Panc1 (cell line): ENCODE data around the gene ATG10. TPM values are rescaled to one million over a fixed set of nuclear protein-coding genes. Genes with fewer than 3 reads are reported as not detected.

Source experiments
- ATAC-seq: fragments of 200-7000 bp; cut with Tn5 transposase; 2 replicates; pipeline ENCODE4 v1.9.1; 2020; ENCODE audit warnings: mild to moderate bottlenecking, moderate library complexity
- BruUV-seq: library from RNA; stranded (reverse); fragments of 400-500 nt; replicated peaks from 2 replicates; lab custom pipeline; 2021; lab: Mats Ljungman, UMichigan
- CTCF ChIA-PET: fragments of 300-600 bp; sonication (Branson Sonifier 250); formaldehyde crosslinking; loops from one replicate; lab custom pipeline; 2022; ENCODE audit warnings: antibody characterized with exemption; lab: Charles Lee
- POLR2A ChIA-PET: fragments of 300-600 bp; sonication (Branson Sonifier 250); formaldehyde crosslinking; loops from one replicate; lab custom pipeline; 2022; ENCODE audit warnings: antibody characterized with exemption; lab: Charles Lee
- DNase-seq: peaks from one replicate; pipeline ENCODE4 v3.0.0-alpha.2; 2010; ENCODE audit warnings: low read depth, low spot score
- H3K27ac ChIP-seq: 2 replicates; pipeline ENCODE4 v1.5.1; 2011; ENCODE audit warnings: mild to moderate bottlenecking, low read length, inconsistent platforms
- H3K27me3 ChIP-seq: fragments of 200-500 bp; sonication (Bioruptor generic); 2 replicates; pipeline ENCODE4 v1.6.0; 2014; ENCODE audit warnings: low read length, inconsistent platforms; ENCODE audit not compliant: control insufficient read depth, insufficient read depth
- H3K36me3 ChIP-seq: fragments of 200-500 bp; sonication (Bioruptor generic); 2 replicates; pipeline ENCODE4 v1.5.1; 2014; ENCODE audit warnings: inconsistent platforms, mild to moderate bottlenecking, low read length, moderate library complexity; ENCODE audit not compliant: control insufficient read depth, insufficient read depth
- H3K4me1 ChIP-seq: 2 replicates; pipeline ENCODE4 v1.5.1; 2011; ENCODE audit warnings: inconsistent platforms, mild to moderate bottlenecking, low read length, moderate library complexity; ENCODE audit not compliant: control insufficient read depth, insufficient read depth
- H3K4me3 ChIP-seq, 2 experiments: 2 replicates each; pipeline ENCODE4 v1.5.1; 2011 to 2012; ENCODE audit warnings: low read depth in 2 of 2, low read length in 2 of 2, mild to moderate bottlenecking in 2 of 2, inconsistent platforms in 1 of 2, moderate library complexity in 1 of 2
- H3K9me3 ChIP-seq: fragments of 200-500 bp; sonication (Bioruptor generic); 2 replicates; pipeline ENCODE4 v1.5.1; 2014; ENCODE audit warnings: low read depth, mild to moderate bottlenecking, inconsistent platforms, low read length, moderate library complexity; ENCODE audit not compliant: control insufficient read depth, insufficient read depth
- CTCF ChIP-seq: fragments of 450-650 bp; IDR thresholded peaks from 2 replicates; pipeline ENCODE4 v1.5.1; 2017; ENCODE audit warnings: mild to moderate bottlenecking
- POLR2AphosphoS5 ChIP-seq: IDR thresholded peaks from 2 replicates; pipeline ENCODE4 v1.6.1; 2012; ENCODE audit warnings: mild to moderate bottlenecking, low read depth, low read length, moderate library complexity
- REST ChIP-seq, 2 experiments: IDR thresholded peaks; 2 replicates each; pipeline ENCODE4 v1.6.1; 2011 to 2012; ENCODE audit warnings: low read depth in 2 of 2, control low read depth in 1 of 2, low read length in 1 of 2, mild to moderate bottlenecking in 1 of 2, moderate library complexity in 1 of 2; ENCODE audit not compliant: insufficient read depth in 1 of 2
- SIN3A ChIP-seq: IDR thresholded peaks from 2 replicates; pipeline ENCODE4 v1.6.1; 2012; ENCODE audit warnings: low read depth, mild to moderate bottlenecking, low read length, moderate library complexity, borderline replicate concordance; ENCODE audit not compliant: insufficient read depth
- TCF7L2 ChIP-seq: IDR thresholded peaks from 2 replicates; pipeline ENCODE4 v1.6.1; 2011; ENCODE audit warnings: mild to moderate bottlenecking, low read depth, low read length, inconsistent platforms
- in situ Hi-C: cut with HindIII; loops from 2 replicates; pipeline ENCODE4 v1.10.0; 2016; ENCODE audit warnings: low sequenced_read_pairs, low pct_unique_long_range_greater_than_20kb
- intact Hi-C: fragments of 100-400 bp; cut with micrococcal nuclease; formaldehyde crosslinking; loops from one replicate; pipeline ENCODE4 v1.10.0; 2022; ENCODE audit not compliant: unreplicated experiment
- total RNA-seq: library from RNA; stranded (reverse); gene quantifications from one replicate; pipeline ENCODE4 v1.2.1, GENCODE V29; 2021; ENCODE audit not compliant: unreplicated experiment

ATG10 gene
- total RNA-seq, 1 experiment from 2014 or later: 14.0 TPM

- H3K4me1 ChIP-seq: peaks cover 10% of the 10 kb centered on the region
- H3K27ac ChIP-seq: no peak overlapping the region
- H3K27me3 ChIP-seq: no peaks in the 10 kb centered on the region
- ATAC-seq (no peak), DNase-seq (no peak)
- in situ Hi-C loops: no loop called here
- BruUV-seq: no TSS peak
- CTCF ChIA-PET: interaction anchor here (0.7 kb wide), 1 partner anchor 59 kb away, joined by 4 read pairs; no protein-coding TSS in a partner anchor
- TF ChIP-seq POLR2AphosphoS5: no peak
- H3K4me3 ChIP-seq: no peak overlapping the region
- POLR2A ChIA-PET: no interaction called here
- no peaks in the 10 kb centered on the region for H3K36me3 ChIP-seq
- intact Hi-C loops: loop anchor here (2.0 kb wide), 1 partner anchor 118 kb away; no protein-coding TSS in a partner anchor
- no peaks in the 10 kb centered on the region for H3K9me3 ChIP-seq
These were observed 134.9 kb downstream of the ATG10 start for GRCh38 chr5:82106756-82107155.

GRCh38 chr5:82107267-82107666 is 135.4 kb downstream of the ATG10 start:
- no TSS peak for BruUV-seq

More at GRCh38 chr5:82107267-82107666, 135.4 kb downstream of the ATG10 start:
- TF ChIP-seq SIN3A: no peak
- TF ChIP-seq POLR2AphosphoS5: no peak
- peak; percentile 64; the same call in 1 of the 2 replicates for TF ChIP-seq CTCF
- TF ChIP-seq REST (IDR thresholded peaks at IDR 0.05; ENCODE audit: insufficient read depth in 1 of 2, low read depth in 2 of 2, low read length in 1 of 2): no peak
- no peak for TF ChIP-seq TCF7L2
- H3K27me3 ChIP-seq: no peaks in the 10 kb centered on the region
- ChIA-PET POLR2A (no interaction called here), CTCF (no interaction called here)
- intact Hi-C loops (loop anchor here (2.0 kb wide), 1 partner anchor 118 kb away; no protein-coding TSS in a partner anchor), in situ Hi-C loops (no loop called here)
- DNase-seq (peak; percentile 12), ATAC-seq (no peak)
- no peak overlapping the region for H3K4me3 ChIP-seq
- H3K9me3 ChIP-seq: no peaks in the 10 kb centered on the region
- no peak overlapping the region for H3K27ac ChIP-seq
- no peaks in the 10 kb centered on the region for H3K36me3 ChIP-seq
- H3K4me1 ChIP-seq: peaks cover 10% of the 10 kb centered on the region
